ENCODE measurements around the gene RAPGEF5.

GRCh38 chr7:22129819-22130580 is 227.0 kb downstream of the RAPGEF5 start:
- no peak for TF ChIP-seq CTCF (conservative IDR thresholded peaks at IDR 0.05; ENCODE audit: low read depth, low read length)
- TF ChIP-seq EZH2 (IDR thresholded peaks at IDR 0.05; ENCODE audit: low read length, unreplicated experiment) = no peak

Data from PC-3 (cell line).